MM.1S (cell line): ENCODE measurements around the gene ALPL.

ENCODE experiments used
- CTCF ChIP-seq: fragments of 300-600 bp; sonication (generic); IDR thresholded peaks from 2 replicates; pipeline ENCODE4 v1.5.1; 2016; ENCODE audit warnings: antibody characterized with exemption, low read length, mixed read lengths
- EZH2 ChIP-seq: fragments of 300-600 bp; sonication (generic); optimal IDR thresholded peaks from 2 replicates; pipeline ENCODE3; 2017; ENCODE audit warnings: low read depth, mild to moderate bottlenecking, antibody characterized with exemption, low read length, mixed read lengths
- EZH2phosphoT487 ChIP-seq: fragments of 300-600 bp; sonication (generic); IDR thresholded peaks from 2 replicates; pipeline ENCODE4 v1.6.1; 2018; ENCODE audit warnings: antibody characterized with exemption, low read length

GRCh38 chr1:21534146-21534545, 24.9 kb downstream of the ALPL start:
- TF ChIP-seq CTCF, result no peak
- no peak for TF ChIP-seq EZH2
- TF ChIP-seq EZH2phosphoT487, result no peak
